GM12892 (cell line): ENCODE measurements around the gene PLA2G7.

Experiments
- DNase-seq: peaks from one replicate; pipeline ENCODE4 v3.0.0; 2011; ENCODE audit not compliant: insufficient read length
- FAIRE-seq: peaks from 2 replicates; lab custom pipeline; 2011; peaks lifted over from hg19 to GRCh38; lab: Jason Lieb, UNC
- POLR2A ChIP-seq: IDR thresholded peaks from 2 replicates; pipeline ENCODE4 v1.6.1; 2011; ENCODE audit warnings: low read depth, low read length, control low read depth
- POLR2AphosphoS5 ChIP-seq: IDR thresholded peaks from 2 replicates; pipeline ENCODE4 v1.6.1; 2011; ENCODE audit warnings: low read depth, low read length, control low read depth
- TAF1 ChIP-seq: IDR thresholded peaks from 2 replicates; pipeline ENCODE4 v1.6.1; 2011; ENCODE audit warnings: low read depth, mild to moderate bottlenecking, control low read depth, low read length, borderline replicate concordance

PLA2G7 gene

DNA sequence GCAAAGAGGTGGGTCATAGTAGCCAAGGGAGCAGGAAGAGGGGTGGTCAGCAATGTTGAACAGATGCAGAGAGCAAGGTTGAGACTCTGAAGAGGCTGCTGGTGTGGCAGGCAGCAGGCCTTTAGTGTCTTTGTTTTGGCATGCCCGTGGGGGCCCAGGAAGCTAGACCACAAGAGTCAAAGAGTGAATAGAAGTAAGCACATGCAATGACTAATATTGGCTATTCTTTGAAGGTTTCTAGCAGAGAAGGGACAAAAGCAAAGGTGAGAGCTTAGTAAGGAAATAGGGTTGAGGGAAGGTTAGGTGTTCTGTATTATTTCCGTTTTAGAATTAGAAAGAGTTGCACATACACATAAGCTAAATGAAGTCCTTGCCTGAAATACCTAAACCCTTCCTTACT is 28.7 kb downstream of the PLA2G7 start:
- DNase-seq (no peak), FAIRE-seq (no peak)
- TF ChIP-seq POLR2AphosphoS5, result no peak
- no peak for TF ChIP-seq TAF1
- no peak for TF ChIP-seq POLR2A

DNA sequence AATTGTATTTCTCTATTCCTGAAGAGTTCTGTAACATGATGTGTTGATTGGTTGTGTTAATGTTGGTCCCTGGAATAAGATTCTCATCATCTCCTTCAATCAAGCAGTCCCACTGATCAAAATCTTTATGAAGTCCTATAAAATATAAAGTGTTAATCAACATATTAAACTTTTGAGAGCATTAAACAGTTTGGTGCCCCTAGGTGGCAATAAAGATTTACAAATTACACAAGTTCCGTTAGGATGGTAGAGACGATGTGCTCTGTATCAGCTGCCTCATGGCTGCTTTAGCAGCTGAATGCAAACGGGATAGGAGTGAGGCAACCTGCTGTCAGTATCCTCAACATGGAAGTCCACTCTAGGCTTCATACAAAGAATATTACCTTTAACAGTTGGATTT is 30.6 kb downstream of the PLA2G7 start:
- no peak for DNase-seq
- FAIRE-seq, result no peak
- TF ChIP-seq TAF1, result no peak
- no peak for TF ChIP-seq POLR2AphosphoS5
- TF ChIP-seq POLR2A, result no peak

DNA sequence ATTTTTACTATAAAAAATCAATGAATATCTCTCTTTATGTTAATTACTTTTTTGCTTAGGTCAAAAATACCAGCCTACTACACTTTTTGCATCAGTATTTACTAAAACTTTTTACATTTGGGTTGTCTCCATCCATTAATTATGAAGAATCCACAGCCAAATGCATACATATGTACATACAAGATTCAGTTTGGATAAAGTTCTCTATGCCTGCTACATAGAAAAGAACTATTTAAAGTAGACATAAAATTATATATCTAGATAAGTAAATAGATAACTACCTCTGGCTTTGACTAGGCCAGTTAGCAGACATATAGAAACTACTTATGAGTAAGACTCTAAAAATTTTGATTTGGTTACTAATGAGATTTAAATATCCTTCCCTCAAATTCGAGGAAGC is 35.2 kb downstream of the PLA2G7 start:
- FAIRE-seq (no peak), DNase-seq (no peak)
- TF ChIP-seq POLR2AphosphoS5 (no peak), POLR2A (no peak)

DNA sequence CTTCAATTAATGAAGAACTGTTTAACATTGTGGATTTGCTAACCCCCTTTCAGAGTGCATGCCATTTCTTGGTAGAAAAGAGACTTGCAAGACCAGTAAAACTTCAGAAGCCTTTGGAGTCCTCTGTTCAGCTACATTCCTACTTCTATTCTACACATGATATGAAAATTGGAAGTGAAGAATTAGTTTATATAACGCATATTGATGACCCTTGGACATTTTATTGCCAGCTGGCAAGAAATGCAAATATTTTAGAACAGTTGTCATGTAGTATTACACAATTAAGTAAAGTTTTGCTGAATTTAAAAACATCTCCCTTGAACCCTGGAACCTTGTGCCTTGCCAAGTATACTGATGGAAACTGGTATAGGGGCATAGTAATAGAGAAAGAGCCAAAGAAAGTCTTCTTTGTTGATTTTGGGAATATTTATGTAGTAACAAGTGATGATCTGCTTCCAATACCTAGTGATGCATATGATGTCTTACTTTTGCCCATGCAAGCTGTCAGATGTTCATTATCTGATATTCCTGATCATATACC is 44.2 kb downstream of the PLA2G7 start:
- DNase-seq, result no peak
- TF ChIP-seq POLR2A (no peak), POLR2AphosphoS5 (no peak), TAF1 (no peak)
- no peak for FAIRE-seq

DNA sequence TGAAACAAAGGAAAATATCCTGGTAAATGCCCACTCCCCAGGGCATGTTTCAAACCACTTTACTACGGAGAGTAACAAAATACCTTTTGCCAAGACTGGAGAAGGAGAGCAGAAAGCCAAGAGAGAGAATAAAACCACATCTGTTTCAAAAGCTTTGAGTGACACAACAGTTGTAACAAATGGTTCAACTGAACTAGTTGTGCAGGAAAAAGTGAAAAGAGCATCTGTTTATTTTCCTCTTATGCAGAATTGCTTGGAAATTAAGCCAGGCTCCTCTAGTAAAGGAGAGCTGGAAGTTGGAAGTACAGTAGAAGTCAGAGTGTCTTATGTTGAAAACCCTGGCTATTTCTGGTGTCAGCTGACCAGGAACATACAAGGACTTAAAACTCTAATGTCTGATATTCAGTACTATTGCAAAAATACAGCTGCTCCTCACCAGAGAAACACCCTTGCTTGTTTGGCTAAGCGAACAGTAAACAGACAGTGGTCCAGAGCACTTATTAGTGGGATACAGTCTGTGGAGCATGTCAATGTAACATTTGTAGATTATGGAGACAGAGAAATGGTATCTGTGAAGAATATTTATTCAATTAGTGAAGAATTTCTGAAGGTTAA is 44.9 kb downstream of the PLA2G7 start:
- TF ChIP-seq TAF1, result no peak
- TF ChIP-seq POLR2A, result no peak
- no peak for TF ChIP-seq POLR2AphosphoS5
- DNase-seq (no peak), FAIRE-seq (no peak)

DNA sequence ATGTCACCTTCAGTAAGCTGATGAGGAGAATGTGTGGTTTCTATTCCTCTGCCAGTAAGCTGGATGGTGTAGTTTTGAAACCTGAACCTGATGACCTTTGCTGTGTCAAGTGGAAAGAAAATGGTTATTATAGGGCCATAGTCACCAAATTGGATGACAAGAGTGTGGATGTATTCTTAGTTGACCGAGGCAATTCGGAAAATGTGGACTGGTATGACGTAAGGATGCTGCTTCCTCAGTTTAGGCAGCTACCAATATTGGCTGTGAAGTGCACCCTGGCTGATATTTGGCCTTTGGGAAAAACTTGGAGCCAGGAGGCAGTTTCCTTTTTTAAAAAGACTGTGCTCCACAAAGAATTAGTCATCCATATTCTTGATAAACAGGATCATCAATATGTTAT is 45.5 kb downstream of the PLA2G7 start:
- FAIRE-seq, result no peak

DNA sequence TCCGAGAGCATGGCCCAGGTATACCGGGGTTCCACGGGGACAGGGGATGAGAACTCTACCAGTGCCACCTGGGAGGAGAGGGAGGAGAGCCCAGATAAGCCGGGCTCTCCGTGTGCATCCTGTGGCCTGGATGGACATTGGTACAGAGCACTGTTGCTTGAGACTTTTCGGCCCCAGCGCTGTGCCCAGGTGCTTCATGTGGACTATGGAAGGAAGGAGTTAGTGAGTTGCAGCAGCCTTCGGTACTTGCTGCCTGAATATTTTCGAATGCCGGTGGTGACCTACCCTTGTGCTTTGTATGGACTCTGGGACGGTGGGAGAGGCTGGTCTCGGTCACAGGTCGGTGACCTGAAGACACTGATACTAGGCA is 46.2 kb downstream of the PLA2G7 start:
- TF ChIP-seq POLR2A, result no peak
- no peak for TF ChIP-seq POLR2AphosphoS5
- TF ChIP-seq TAF1, result no peak
- FAIRE-seq (no peak), DNase-seq (no peak)

More for the DNA sequence above, 45.5 kb downstream of the PLA2G7 start:
- TF ChIP-seq POLR2A, result no peak
- no peak for DNase-seq

DNA sequence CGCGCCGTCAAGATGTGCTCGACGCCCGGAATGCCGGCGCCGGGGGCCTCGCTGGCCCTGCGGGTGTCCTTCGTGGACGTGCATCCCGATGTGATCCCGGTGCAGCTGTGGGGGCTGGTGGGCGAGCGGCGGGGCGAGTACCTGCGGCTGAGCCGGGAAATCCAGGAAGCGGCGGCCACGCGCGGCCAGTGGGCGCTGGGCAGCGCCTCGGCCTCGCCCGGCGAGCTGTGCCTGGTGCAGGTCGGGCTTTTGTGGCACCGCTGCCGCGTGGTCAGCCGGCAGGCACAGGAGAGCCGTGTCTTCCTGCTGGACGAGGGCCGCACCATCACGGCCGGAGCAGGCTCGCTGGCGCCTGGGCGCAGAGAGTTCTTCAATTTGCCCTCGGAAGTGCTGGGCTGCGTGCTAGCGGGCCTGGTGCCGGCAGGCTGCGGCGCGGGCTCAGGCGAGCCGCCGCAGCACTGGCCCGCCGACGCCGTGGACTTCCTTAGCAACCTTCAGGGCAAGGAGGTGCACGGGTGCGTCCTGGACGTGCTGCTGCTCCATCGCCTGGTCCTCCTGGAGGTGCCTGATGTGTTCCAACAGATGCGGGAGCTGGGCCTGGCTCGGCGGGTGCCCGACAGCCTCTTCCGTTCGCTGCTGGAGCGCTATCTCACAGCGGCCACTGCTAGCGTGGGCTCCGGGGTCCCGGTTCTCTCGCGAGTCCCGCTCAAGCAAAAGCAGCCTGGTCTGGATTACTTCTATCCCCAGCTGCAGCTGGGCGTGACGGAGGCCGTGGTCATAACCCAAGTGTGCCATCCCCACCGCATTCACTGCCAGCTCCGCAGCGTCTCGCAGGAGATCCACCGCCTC is 46.8 kb downstream of the PLA2G7 start:
- FAIRE-seq (no peak), DNase-seq (no peak)
- TF ChIP-seq TAF1 (no peak), POLR2A (no peak), POLR2AphosphoS5 (no peak)

DNA sequence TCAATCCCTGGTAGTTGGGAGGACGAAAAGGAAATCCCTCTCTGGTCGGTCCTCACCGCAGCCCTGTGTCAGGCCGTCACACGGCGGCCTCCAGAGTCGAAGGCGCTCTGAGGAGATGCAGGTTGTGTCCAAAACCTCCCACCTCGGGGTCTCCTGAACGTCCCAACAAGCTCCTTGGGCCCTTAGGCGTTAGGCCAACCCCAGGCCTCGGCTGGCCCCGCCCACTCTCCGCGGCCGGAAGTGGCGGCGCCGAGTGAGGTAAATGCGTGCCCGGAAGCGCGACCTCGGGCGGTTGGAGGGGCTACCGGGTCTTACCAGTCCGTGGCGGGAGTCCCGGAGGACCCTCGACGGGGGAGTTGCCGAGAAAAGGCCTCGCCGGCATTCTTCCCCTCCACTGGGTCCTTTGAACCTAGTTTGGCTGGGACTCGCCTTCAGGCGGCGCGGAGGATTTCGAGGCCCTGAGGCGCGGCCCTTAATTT is 47.5 kb downstream of the PLA2G7 start, which contains the start of gene TDRD6:
Gene TDRD6 (plus strand): TSS at position 267 of the 479 bp plus-strand sequence. CDS start 244 bp downstream, outside the sequence.
- DNase-seq (no peak), FAIRE-seq (no peak)
- TF ChIP-seq POLR2AphosphoS5 (no peak), TAF1 (no peak), POLR2A (no peak)

DNA sequence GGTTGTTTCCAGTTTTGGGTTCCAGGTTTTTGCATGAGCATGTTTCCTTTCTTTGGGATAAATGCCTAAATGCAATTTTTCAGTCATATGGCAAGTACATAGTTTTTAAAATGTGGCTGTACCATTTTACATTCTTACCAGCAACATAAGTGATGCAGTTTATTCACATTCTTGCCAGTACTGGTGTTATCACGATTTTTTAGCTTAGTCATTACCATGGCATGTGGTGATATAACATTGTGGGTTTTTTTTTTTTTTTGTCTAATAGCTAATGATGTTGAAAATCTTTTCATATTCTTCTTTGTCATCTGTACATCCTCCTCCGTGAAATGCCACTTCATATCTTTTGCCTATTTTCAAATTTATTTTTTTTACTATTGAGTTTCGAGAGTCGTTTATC is 50.4 kb downstream of the PLA2G7 start:
- DNase-seq (no peak), FAIRE-seq (no peak)
- TF ChIP-seq TAF1 (no peak), POLR2A (no peak), POLR2AphosphoS5 (no peak)

DNA sequence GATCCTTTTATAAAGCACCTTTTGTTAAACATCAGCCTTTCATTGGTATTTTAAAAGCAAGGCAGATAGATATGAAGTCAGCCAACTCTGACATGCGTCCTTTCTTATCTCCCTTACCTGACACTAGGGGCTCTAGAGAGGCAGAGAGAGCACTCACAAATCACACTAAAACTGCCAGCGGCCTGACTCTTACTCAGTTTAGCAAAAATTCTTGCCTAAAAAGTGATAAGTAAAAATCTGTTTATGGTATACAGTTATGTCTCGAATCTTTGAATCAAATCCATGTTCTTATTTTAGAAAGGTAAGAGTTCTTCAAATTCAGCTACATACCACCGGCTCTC is 57.9 kb downstream of the PLA2G7 start:
- DNase-seq (no peak), FAIRE-seq (no peak)
- TF ChIP-seq TAF1, result no peak
- TF ChIP-seq POLR2A, result no peak
- TF ChIP-seq POLR2AphosphoS5, result no peak
